SK-N-SH (cell line): ENCODE data around the gene TMEM123. TPM values are rescaled to one million over a fixed set of nuclear protein-coding genes. Genes with fewer than 3 reads are reported as not detected.

Experiments
- CTCF ChIA-PET: fragments of 300-600, 350-600 bp; formaldehyde crosslinking; extraction: SDS; loops from one replicate; lab custom pipeline; 2021; lab: Yijun Ruan, JAX
- POLR2A ChIA-PET: fragments of 350-600 bp; sonication (Branson Sonifier 250); formaldehyde crosslinking; extraction: SDS; loops from one replicate; lab custom pipeline; 2020; ENCODE audit warnings: antibody characterized with exemption, inconsistent platforms; lab: Yijun Ruan, JAX
- DNase-seq: peaks from one replicate; pipeline ENCODE4 v3.0.0; 2012
- H2AFZ ChIP-seq: fragments of 200-600 bp; sonication (generic); 2 replicates; pipeline ENCODE4 v1.8.1; 2016; ENCODE audit warnings: antibody characterized with exemption, mild to moderate bottlenecking, low read depth
- H3F3A ChIP-seq: fragments of 200-600 bp; sonication (generic); replicated peaks from 2 replicates; pipeline ENCODE3; 2016; ENCODE audit warnings: antibody characterized with exemption, mild to moderate bottlenecking; ENCODE audit not compliant: insufficient read depth
- H3K27ac ChIP-seq, 2 experiments: fragments of 200-500 bp in 1 of 2; fragments of 200-600 bp in 1 of 2; sonication (Bioruptor generic) in 1 of 2; sonication (generic), shearing (Covaris generic) in 1 of 2; 2 replicates each; pipeline versions ENCODE4 v1.5.1 to v1.6.1; 2014 to 2016; ENCODE audit warnings: low read depth in 2 of 2, inconsistent platforms in 1 of 2, low read length in 1 of 2, mild to moderate bottlenecking in 1 of 2, mixed read lengths in 1 of 2
- H3K27me3 ChIP-seq: fragments of 200-600 bp; sonication (generic), shearing (Covaris generic); 2 replicates; pipeline ENCODE4 v1.6.1; 2016; ENCODE audit warnings: mixed run types; ENCODE audit not compliant: insufficient read depth
- H3K36me3 ChIP-seq, 2 experiments: fragments of 200-500 bp in 1 of 2; fragments of 200-600 bp in 1 of 2; sonication (Bioruptor generic) in 1 of 2; sonication (generic) in 1 of 2; replicated peaks in 1 of 2; 2 replicates each; pipeline versions ENCODE3 to v1.5.1; 2014 to 2016; ENCODE audit warnings: low read length in 1 of 2, mild to moderate bottlenecking in 1 of 2; ENCODE audit not compliant: insufficient read depth in 2 of 2, control insufficient read depth in 1 of 2
- H3K4me1 ChIP-seq, 2 experiments: fragments of 200-500 bp in 1 of 2; fragments of 200-600 bp in 1 of 2; sonication (Bioruptor generic) in 1 of 2; sonication (generic), shearing (Covaris generic) in 1 of 2; 2 replicates each; pipeline versions ENCODE4 v1.5.1 to v1.6.1; 2014 to 2016; ENCODE audit warnings: low read depth in 1 of 2, low read length in 1 of 2, mixed run types in 1 of 2; ENCODE audit not compliant: insufficient read depth in 2 of 2, control insufficient read depth in 1 of 2
- H3K4me2 ChIP-seq: fragments of 200-600 bp; sonication (generic), shearing (Covaris generic); 2 replicates; pipeline ENCODE4 v1.6.1; 2017; ENCODE audit warnings: mixed run types
- H3K4me3 ChIP-seq, 2 experiments: fragments of 200-500 bp in 1 of 2; fragments of 200-600 bp in 1 of 2; sonication (Bioruptor generic) in 1 of 2; sonication (generic), shearing (Covaris generic) in 1 of 2; 2 replicates each; pipeline versions ENCODE4 v1.5.1 to v1.8.1; 2014 to 2016; ENCODE audit warnings: low read depth in 2 of 2, inconsistent platforms in 1 of 2, low read length in 1 of 2, mild to moderate bottlenecking in 1 of 2, mixed read lengths in 1 of 2, moderate library complexity in 1 of 2
- H3K79me2 ChIP-seq: fragments of 200-600 bp; sonication (generic); 2 replicates; pipeline ENCODE4 v1.8.1; 2017; ENCODE audit warnings: mild to moderate bottlenecking; ENCODE audit not compliant: insufficient read depth
- H3K9ac ChIP-seq: fragments of 200-600 bp; sonication (generic); 2 replicates; pipeline ENCODE4 v1.6.1; 2017; ENCODE audit warnings: mixed run types
- H3K9me2 ChIP-seq: fragments of 200-600 bp; sonication (generic); 2 replicates; pipeline ENCODE4 v1.6.1; 2017; ENCODE audit warnings: mixed run types
- H3K9me3 ChIP-seq: fragments of 200-600 bp; sonication (generic); 2 replicates; pipeline ENCODE4 v1.6.1; 2017; ENCODE audit warnings: mixed run types, mild to moderate bottlenecking, moderate library complexity
- H4K20me1 ChIP-seq: fragments of 200-600 bp; sonication (generic); 2 replicates; pipeline ENCODE4 v1.6.1; 2017; ENCODE audit warnings: mild to moderate bottlenecking, mixed run types; ENCODE audit not compliant: insufficient read depth
- CHD2 ChIP-seq: fragments of 150-350 bp; IDR thresholded peaks from 2 replicates; pipeline ENCODE4 v1.6.1; 2018; ENCODE audit warnings: low read length; ENCODE audit not compliant: partially characterized antibody
- EP300 ChIP-seq, 2 experiments: IDR thresholded peaks; 2 replicates each; pipeline versions ENCODE4 v1.4.0 to v1.6.1; 2012; ENCODE audit warnings: borderline replicate concordance in 1 of 2, low read depth in 1 of 2, low read length in 1 of 2
- EZH2phosphoT487 ChIP-seq: fragments of 200-600 bp; sonication (generic); IDR thresholded peaks from 2 replicates; pipeline ENCODE4 v1.6.1; 2017; ENCODE audit warnings: low read depth, mixed run types, mild to moderate bottlenecking, antibody characterized with exemption, moderate library complexity, borderline replicate concordance
- FOSL2 ChIP-seq: IDR thresholded peaks from 2 replicates; pipeline ENCODE4 v1.4.0; 2012; ENCODE audit warnings: low read depth, mild to moderate bottlenecking, moderate library complexity, borderline replicate concordance
- FOXJ3 ChIP-seq: sonication (generic); formaldehyde crosslinking; IDR thresholded peaks from 2 replicates; pipeline ENCODE4 v1.5.1; 2020; ENCODE audit warnings: mild to moderate bottlenecking, missing genetic modification reagents
- FOXM1 ChIP-seq: IDR thresholded peaks from 2 replicates; pipeline ENCODE4 v1.4.0; 2012; ENCODE audit warnings: low read depth, mild to moderate bottlenecking
- GABPA ChIP-seq: IDR thresholded peaks from 2 replicates; pipeline ENCODE4 v1.4.0; 2012; ENCODE audit warnings: low read depth, mild to moderate bottlenecking
- GATA2 ChIP-seq: sonication (generic); formaldehyde crosslinking; IDR thresholded peaks from 2 replicates; pipeline ENCODE4 v1.5.0; 2020; ENCODE audit warnings: mild to moderate bottlenecking, missing genetic modification reagents
- JUND ChIP-seq: IDR thresholded peaks from 2 replicates; pipeline ENCODE4 v1.4.0; 2012
- MAX ChIP-seq: IDR thresholded peaks from 2 replicates; pipeline ENCODE4 v1.4.0; 2012; ENCODE audit warnings: low read depth
- MEF2A ChIP-seq: IDR thresholded peaks from 2 replicates; pipeline ENCODE4 v1.4.0; 2012; ENCODE audit warnings: low read depth, borderline replicate concordance
- MXI1 ChIP-seq: IDR thresholded peaks from 2 replicates; pipeline ENCODE4 v1.6.1; 2012; ENCODE audit warnings: mild to moderate bottlenecking, low read depth, low read length, improper control_type of control experiment
- NFIC ChIP-seq: IDR thresholded peaks from 2 replicates; pipeline ENCODE4 v1.4.0; 2012; ENCODE audit warnings: borderline replicate concordance
- POLR2AphosphoS5 ChIP-seq: IDR thresholded peaks from 2 replicates; pipeline ENCODE4 v1.6.1; 2012; ENCODE audit warnings: low read depth, low read length
- RCOR1 ChIP-seq: fragments of 150-350 bp; IDR thresholded peaks from 2 replicates; pipeline ENCODE4 v1.6.1; 2017; ENCODE audit warnings: antibody characterized with exemption, low read length
- RFX5 ChIP-seq: IDR thresholded peaks from 2 replicates; pipeline ENCODE4 v1.6.1; 2012; ENCODE audit warnings: mild to moderate bottlenecking, improper control_type of control experiment, low read length
- RXRA ChIP-seq: IDR thresholded peaks from 2 replicates; pipeline ENCODE4 v1.4.0; 2012; ENCODE audit warnings: low read depth, mild to moderate bottlenecking, borderline replicate concordance
- TAF1 ChIP-seq: IDR thresholded peaks from 2 replicates; pipeline ENCODE4 v1.6.1; 2012; ENCODE audit warnings: low read depth, mild to moderate bottlenecking, low read length, moderate library complexity, borderline replicate concordance
- TCF12 ChIP-seq: IDR thresholded peaks from 2 replicates; pipeline ENCODE4 v1.4.0; 2012
- USF2 ChIP-seq: fragments of 150-350 bp; IDR thresholded peaks from 2 replicates; pipeline ENCODE4 v1.6.1; 2017; ENCODE audit warnings: antibody characterized with exemption, low read length, low read depth, borderline replicate concordance
- YY1 ChIP-seq: IDR thresholded peaks from 2 replicates; pipeline ENCODE4 v1.4.0; 2012; ENCODE audit warnings: low read depth, mild to moderate bottlenecking
- WGBS: methylation state at CpG from one replicate; pipeline ENCODE4 v1.1.6; 2017; ENCODE audit warnings: low lambda C conversion rate; 5-methylcytosine and 5-hydroxymethylcytosine counted together
- polyA plus RNA-seq, 3 experiments: library from polyadenylated mRNA; depleted of rRNA; stranded (reverse); fragments of >200 nt; gene quantifications; 2 replicates each; pipeline ENCODE4 v1.2.3, GENCODE V29; 2012

TMEM123 gene
- polyA plus RNA-seq, 1 of the 3 experiments (the other 2 are of a cell fraction), result 86.1 TPM

GRCh38 chr11:102436976-102437375, 15.6 kb downstream of the TMEM123 start:
- no peak for TF ChIP-seq EP300 (IDR thresholded peaks at IDR 0.05; ENCODE audit: borderline replicate concordance in 1 of 2, low read depth in 1 of 2, low read length in 1 of 2)
- TF ChIP-seq TAF1, result no peak
- TF ChIP-seq RCOR1, result no peak
- no peak for TF ChIP-seq RFX5
- no peak for TF ChIP-seq FOSL2
- TF ChIP-seq FOXJ3 (CRISPR knock-in tag), result no peak
- no peak for TF ChIP-seq GABPA
- TF ChIP-seq FOXM1, result no peak
- no peak for TF ChIP-seq EZH2phosphoT487
- no peak for TF ChIP-seq MEF2A
- no peak for TF ChIP-seq JUND
- TF ChIP-seq POLR2AphosphoS5, result no peak
- no peak for TF ChIP-seq CHD2
- no peak for TF ChIP-seq MXI1
- TF ChIP-seq NFIC, result no peak
- TF ChIP-seq MAX, result no peak
- no peak for TF ChIP-seq YY1
- TF ChIP-seq GATA2 (CRISPR knock-in tag), result no peak
- TF ChIP-seq TCF12, result no peak
- no peak for TF ChIP-seq RXRA
- TF ChIP-seq, all 33 proteins: peak for 0
- no peaks in the 10 kb centered on the region; a peak in 1 of 4 replicates for H3K4me1 ChIP-seq
- H3K27ac ChIP-seq, result 0 out of 4 replicates have a peak overlapping the region, but pooled peaks of 1 of the 2 experiments have one; percentile 38
- DNase-seq, result no peak
- H4K20me1 ChIP-seq, result no peaks in the 10 kb centered on the region
- ChIA-PET CTCF (no interaction called here), POLR2A (no interaction called here)
- no peaks in the 10 kb centered on the region for H3K27me3 ChIP-seq
- H3K9me3 ChIP-seq, result no peaks in the 10 kb centered on the region
- H3K9me2 ChIP-seq, result no peaks in the 10 kb centered on the region
- 80% methylated on average over 2 of the region's 2 CpGs for WGBS
- H3K4me2 ChIP-seq, result no peak overlapping the region
- H3K36me3 ChIP-seq, result peaks cover 0 to 47% of the 10 kb centered on the region in 2 experiments
- no peak overlapping the region for H3K9ac ChIP-seq
- H2AFZ ChIP-seq, result no peak overlapping the region
- H3K4me3 ChIP-seq, result no peak overlapping the region
- H3K79me2 ChIP-seq, result peaks cover 72% of the 10 kb centered on the region
- H3F3A ChIP-seq, result no peaks in the 10 kb centered on the region

GRCh38 chr11:102436561-102436960, 16.0 kb downstream of the TMEM123 start:
- Histone ChIP-seq H3K4me3 (no peak overlapping the region), H3K9ac (no peak overlapping the region), H3K9me3 (no peaks in the 10 kb centered on the region), H3K9me2 (no peaks in the 10 kb centered on the region), H3K4me1 (no peaks in the 10 kb centered on the region; a peak in 1 of 4 replicates), H3K36me3 (peaks cover 0 to 51% of the 10 kb centered on the region in 2 experiments), H3K27ac (peak overlapping the region in 1 of 2 experiments; percentile 38; a peak in 1 of 4 replicates), H3K79me2 (peaks cover 71% of the 10 kb centered on the region), H3K27me3 (no peaks in the 10 kb centered on the region), H3F3A (no peaks in the 10 kb centered on the region), H4K20me1 (no peaks in the 10 kb centered on the region), H3K4me2 (no peak overlapping the region), H2AFZ (no peak overlapping the region)
- CTCF ChIA-PET, result no interaction called here
- DNase-seq, result no peak
- POLR2A ChIA-PET, result no interaction called here
- TF ChIP-seq USF2 (no peak), MEF2A (no peak), RCOR1 (no peak), TCF12 (peak; percentile 26; the same call in 1 of the 2 replicates)
- 80% methylated on average over 3 of the region's 3 CpGs for WGBS
